GM19452 (cell line): ENCODE data around the gene PKDREJ.
"Not testable (repeated sequence)": the region's sequence is repeated elsewhere in the genome, so short reads cannot be mapped to it uniquely, and the experiment has no call there.

Experiments used
- ATAC-seq: cut with Tn5 transposase; IDR thresholded peaks from one replicate; pipeline ENCODE4 v1.9.1; 2021; ENCODE audit not compliant: unreplicated experiment

Gene PKDREJ

GRCh38 chr22:46263216-46263590, at the start of gene PKDREJ:
Gene PKDREJ (minus strand): TSS chr22:46263343. CDS start chr22:46263322, 21 bp downstream.
- no peak for ATAC-seq

GRCh38 chr22:46312848-46313247, 49.7 kb upstream of the PKDREJ start:
- ATAC-seq = not testable (repeated sequence)

- no peak for ATAC-seq
These were observed 48.9 kb upstream of the PKDREJ start for GRCh38 chr22:46312056-46312455.

- no peak for ATAC-seq
These were observed 46.5 kb upstream of the PKDREJ start for GRCh38 chr22:46309526-46310085.

GRCh38 chr22:46308283-46308988, 45.3 kb upstream of the PKDREJ start:
- no peak for ATAC-seq

GRCh38 chr22:46303347-46303965, 40.3 kb upstream of the PKDREJ start:
- no peak for ATAC-seq

- no peak for ATAC-seq
These were observed 37.3 kb upstream of the PKDREJ start for GRCh38 chr22:46300491-46300890.

GRCh38 chr22:46299101-46299500, 36.0 kb upstream of the PKDREJ start:
- ATAC-seq = no peak

- ATAC-seq = no peak
These were observed 34.1 kb upstream of the PKDREJ start for GRCh38 chr22:46297151-46297812.

GRCh38 chr22:46296257-46297150, 33.4 kb upstream of the PKDREJ start, which contains the start of gene GTSE1:
Gene GTSE1 (plus strand): TSS chr22:46296870. CDS start chr22:46297401, 531 bp downstream.
- ATAC-seq = peak; percentile 85

GRCh38 chr22:46295277-46295971, 32.3 kb upstream of the PKDREJ start:
- no peak for ATAC-seq

GRCh38 chr22:46294784-46295183, 31.6 kb upstream of the PKDREJ start:
- no peak for ATAC-seq

GRCh38 chr22:46293577-46294260, 30.6 kb upstream of the PKDREJ start:
- no peak for ATAC-seq

- no peak for ATAC-seq
These were observed 29.6 kb upstream of the PKDREJ start for GRCh38 chr22:46292732-46293131.

- no peak for ATAC-seq
These were observed 29.0 kb upstream of the PKDREJ start for GRCh38 chr22:46292173-46292572.

- no peak for ATAC-seq
These were observed 28.0 kb upstream of the PKDREJ start for GRCh38 chr22:46290843-46291785.

GRCh38 chr22:46290121-46290842, 27.1 kb upstream of the PKDREJ start:
- ATAC-seq = no peak
